Osteocyte (in vitro differentiated cells): ENCODE data around the gene AIF1L. TPM values are rescaled to one million over a fixed set of nuclear protein-coding genes. Genes with fewer than 3 reads are reported as not detected.

Experiments
- DNase-seq: peaks from one replicate; pipeline ENCODE4 v3.0.0; 2021; ENCODE audit warnings: mixed read lengths; ENCODE audit not compliant: unreplicated experiment; ENCODE audit errors: extremely low spot score
- H3K27ac Mint-ChIP-seq: one replicate; pipeline ENCODE4 v1.8.0; 2021; ENCODE audit warnings: mild to moderate bottlenecking, mixed read lengths; ENCODE audit not compliant: unreplicated experiment
- H3K27me3 Mint-ChIP-seq: one replicate; pipeline ENCODE4 v1.8.0; 2021; ENCODE audit warnings: mixed read lengths; ENCODE audit not compliant: unreplicated experiment
- H3K36me3 Mint-ChIP-seq: one replicate; pipeline ENCODE4 v1.8.0; 2021; ENCODE audit warnings: mixed read lengths; ENCODE audit not compliant: unreplicated experiment
- H3K4me1 Mint-ChIP-seq: one replicate; pipeline ENCODE4 v1.8.0; 2021; ENCODE audit warnings: mixed read lengths; ENCODE audit not compliant: unreplicated experiment
- H3K4me3 Mint-ChIP-seq: one replicate; pipeline ENCODE4 v1.8.0; 2021; ENCODE audit warnings: mild to moderate bottlenecking, moderate library complexity, mixed read lengths; ENCODE audit not compliant: unreplicated experiment
- H3K9me3 Mint-ChIP-seq: one replicate; pipeline ENCODE4 v1.8.0; 2021; ENCODE audit warnings: mixed read lengths; ENCODE audit not compliant: unreplicated experiment
- total RNA-seq: library from RNA; stranded (reverse); gene quantifications from 2 replicates; pipeline ENCODE4 v1.2.1, GENCODE V29; 2021
- TF ChIP-seq, protein P1 (sequence below): fragments of 200-600 bp; sonication (generic); IDR thresholded peaks from 2 replicates; pipeline ENCODE4 v1.5.0; 2021; ENCODE audit warnings: antibody characterized with exemption, mild to moderate bottlenecking, moderate library complexity

Gene AIF1L
- total RNA-seq, 1 donor from 2014 or later: 26.3 TPM

DNA sequence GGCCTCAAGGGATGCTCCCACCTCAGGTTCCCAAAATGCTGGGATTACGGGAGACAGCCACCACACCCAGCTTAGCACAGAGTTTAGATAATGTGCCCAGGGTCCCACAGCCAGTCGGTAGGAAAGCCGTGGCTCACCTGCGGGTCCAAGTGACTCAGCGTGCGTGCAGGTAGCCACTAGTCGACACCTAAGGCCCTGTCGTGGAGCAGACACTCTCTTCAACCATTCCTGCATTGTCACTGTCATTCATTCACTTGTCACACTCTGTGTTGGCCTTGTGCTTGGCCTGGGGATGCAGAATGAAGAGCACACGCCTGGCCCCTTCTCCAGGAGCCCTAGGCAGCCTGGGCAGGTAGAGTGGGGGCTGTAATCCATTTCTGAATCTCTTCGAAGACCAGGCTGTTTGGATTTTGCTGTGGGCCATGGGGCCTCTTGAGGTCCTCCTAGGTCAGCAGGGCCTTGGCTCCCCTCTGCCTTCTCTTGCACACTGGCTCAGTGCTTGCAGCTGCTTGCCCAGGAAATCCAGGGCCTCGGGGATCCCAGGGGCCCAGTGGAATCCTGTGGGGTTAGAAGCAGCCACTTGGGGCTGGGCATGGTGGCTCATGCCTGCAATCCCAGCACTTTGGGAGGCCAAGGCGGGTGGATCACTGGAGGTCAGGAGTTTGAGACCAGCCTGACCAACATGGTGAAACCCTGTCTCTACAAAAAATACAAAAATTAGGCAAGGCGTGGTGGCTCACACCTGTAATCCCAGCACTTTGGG, 6.1 kb upstream of the AIF1L start:
- Mint-ChIP-seq H3K36me3 (no peaks in the 10 kb centered on the region), H3K27me3 (peaks cover 3% of the 10 kb centered on the region), H3K9me3 (no peaks in the 10 kb centered on the region), H3K27ac (no peak overlapping the region), H3K4me3 (no peak overlapping the region), H3K4me1 (no peaks in the 10 kb centered on the region)
- TF ChIP-seq, protein P1, sequence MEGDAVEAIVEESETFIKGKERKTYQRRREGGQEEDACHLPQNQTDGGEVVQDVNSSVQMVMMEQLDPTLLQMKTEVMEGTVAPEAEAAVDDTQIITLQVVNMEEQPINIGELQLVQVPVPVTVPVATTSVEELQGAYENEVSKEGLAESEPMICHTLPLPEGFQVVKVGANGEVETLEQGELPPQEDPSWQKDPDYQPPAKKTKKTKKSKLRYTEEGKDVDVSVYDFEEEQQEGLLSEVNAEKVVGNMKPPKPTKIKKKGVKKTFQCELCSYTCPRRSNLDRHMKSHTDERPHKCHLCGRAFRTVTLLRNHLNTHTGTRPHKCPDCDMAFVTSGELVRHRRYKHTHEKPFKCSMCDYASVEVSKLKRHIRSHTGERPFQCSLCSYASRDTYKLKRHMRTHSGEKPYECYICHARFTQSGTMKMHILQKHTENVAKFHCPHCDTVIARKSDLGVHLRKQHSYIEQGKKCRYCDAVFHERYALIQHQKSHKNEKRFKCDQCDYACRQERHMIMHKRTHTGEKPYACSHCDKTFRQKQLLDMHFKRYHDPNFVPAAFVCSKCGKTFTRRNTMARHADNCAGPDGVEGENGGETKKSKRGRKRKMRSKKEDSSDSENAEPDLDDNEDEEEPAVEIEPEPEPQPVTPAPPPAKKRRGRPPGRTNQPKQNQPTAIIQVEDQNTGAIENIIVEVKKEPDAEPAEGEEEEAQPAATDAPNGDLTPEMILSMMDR: no peak
- DNase-seq: no peak

DNA sequence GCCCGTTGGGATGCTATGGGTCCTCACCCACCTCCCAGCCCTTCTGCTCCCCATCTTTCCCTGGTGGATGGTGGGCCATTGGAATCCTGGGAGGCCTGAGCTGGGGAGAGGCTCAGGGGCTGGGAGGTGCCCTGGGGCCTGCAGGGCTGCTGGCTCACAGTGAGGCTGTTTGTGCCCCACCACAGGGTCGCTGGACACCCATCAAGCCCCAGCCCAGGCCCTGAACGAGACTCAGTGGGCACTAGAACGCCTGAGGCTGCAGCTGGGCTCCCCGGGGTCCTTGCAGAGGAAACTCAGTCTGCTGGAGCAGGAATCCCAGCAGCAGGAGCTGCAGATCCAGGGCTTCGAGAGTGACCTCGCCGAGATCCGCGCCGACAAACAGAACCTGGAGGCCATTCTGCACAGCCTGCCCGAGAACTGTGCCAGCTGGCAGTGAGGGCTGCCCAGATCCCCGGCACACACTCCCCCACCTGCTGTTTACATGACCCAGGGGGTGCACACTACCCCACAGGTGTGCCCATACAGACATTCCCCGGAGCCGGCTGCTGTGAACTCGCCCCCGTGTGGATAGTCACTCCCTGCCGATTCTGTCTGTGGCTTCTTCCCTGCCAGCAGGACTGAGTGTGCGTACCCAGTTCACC, 4.9 kb upstream of the AIF1L start:
- Mint-ChIP-seq H3K27ac (no peak overlapping the region), H3K4me1 (peaks cover 5% of the 10 kb centered on the region), H3K36me3 (no peaks in the 10 kb centered on the region), H3K9me3 (no peaks in the 10 kb centered on the region), H3K4me3 (no peak overlapping the region), H3K27me3 (peaks cover 4% of the 10 kb centered on the region)
- no peak for DNase-seq
- TF ChIP-seq, protein P1: no peak

DNA sequence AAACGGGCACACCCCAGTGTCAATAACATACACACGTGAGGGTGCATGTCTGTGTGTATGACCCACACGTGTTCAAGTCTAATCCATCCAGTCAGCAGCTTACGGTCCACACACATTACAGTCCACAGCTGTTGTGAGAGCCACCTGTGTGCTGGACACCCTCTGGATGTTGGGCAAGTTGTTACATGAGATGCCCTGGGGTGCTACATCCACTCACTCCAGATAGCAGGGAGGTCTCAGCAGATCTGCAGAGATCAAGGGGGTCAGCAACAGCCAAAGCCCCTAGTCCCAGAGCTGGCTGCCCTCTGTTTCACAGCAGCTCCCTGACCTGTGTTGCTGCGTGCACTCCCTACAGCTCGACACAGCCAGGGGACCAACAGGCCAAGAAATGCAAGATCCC, 4.3 kb upstream of the AIF1L start:
- no peak overlapping the region for H3K27ac Mint-ChIP-seq
- TF ChIP-seq, protein P1: no peak
- no peak for DNase-seq
- H3K9me3 Mint-ChIP-seq: no peaks in the 10 kb centered on the region
- no peaks in the 10 kb centered on the region for H3K36me3 Mint-ChIP-seq
- H3K4me1 Mint-ChIP-seq: peaks cover 7% of the 10 kb centered on the region
- no peak overlapping the region for H3K4me3 Mint-ChIP-seq
- peaks cover 4% of the 10 kb centered on the region for H3K27me3 Mint-ChIP-seq

DNA sequence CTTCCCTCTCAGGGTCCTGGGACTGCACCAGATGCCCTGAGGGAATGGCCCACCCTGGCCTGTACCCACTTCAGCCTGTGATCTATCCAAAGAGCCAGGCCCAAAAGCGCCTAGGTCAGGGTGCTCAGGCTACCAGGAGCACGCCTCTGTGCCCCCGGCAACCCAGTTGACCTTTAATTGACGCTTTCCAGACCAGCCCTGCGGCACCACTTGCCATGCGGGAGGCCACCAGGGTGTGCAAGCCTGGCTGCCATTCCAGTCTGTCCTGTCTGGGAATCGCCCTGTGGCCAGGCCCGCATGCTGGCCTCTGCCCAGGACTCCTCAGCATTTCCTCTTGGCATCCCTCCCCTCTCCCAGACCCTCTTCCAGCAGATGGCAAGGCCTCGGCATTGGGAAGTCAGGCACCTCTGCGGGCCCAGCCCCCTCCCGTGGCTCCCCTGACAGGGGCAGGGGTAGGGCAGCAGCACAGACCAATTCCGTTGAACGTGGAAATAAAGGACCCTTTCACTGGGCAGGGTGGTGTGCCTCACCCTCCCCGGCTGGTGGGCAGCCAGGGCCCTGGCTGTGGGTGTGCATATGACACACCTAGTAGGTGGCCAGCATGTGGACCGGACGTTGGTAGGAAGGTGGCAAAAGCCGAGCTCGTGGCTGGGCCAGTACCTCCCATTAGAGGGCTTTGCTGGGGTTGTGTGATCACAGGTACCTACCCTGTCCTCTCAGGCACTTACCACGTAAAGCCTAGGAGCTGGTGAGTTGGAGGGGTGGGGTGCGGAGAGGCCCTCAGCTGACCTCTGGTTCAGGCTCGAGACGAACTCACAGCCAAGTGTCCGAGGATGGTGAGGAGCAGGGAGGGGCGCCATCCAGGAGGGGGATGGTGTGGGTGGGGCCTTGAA, 3.5 kb upstream of the AIF1L start:
- H3K36me3 Mint-ChIP-seq: no peaks in the 10 kb centered on the region
- peaks cover 4% of the 10 kb centered on the region for H3K27me3 Mint-ChIP-seq
- DNase-seq: no peak
- no peak overlapping the region for H3K4me3 Mint-ChIP-seq
- H3K9me3 Mint-ChIP-seq: no peaks in the 10 kb centered on the region
- TF ChIP-seq, protein P1: no peak
- H3K27ac Mint-ChIP-seq: no peak overlapping the region
- peaks cover 14% of the 10 kb centered on the region for H3K4me1 Mint-ChIP-seq

DNA sequence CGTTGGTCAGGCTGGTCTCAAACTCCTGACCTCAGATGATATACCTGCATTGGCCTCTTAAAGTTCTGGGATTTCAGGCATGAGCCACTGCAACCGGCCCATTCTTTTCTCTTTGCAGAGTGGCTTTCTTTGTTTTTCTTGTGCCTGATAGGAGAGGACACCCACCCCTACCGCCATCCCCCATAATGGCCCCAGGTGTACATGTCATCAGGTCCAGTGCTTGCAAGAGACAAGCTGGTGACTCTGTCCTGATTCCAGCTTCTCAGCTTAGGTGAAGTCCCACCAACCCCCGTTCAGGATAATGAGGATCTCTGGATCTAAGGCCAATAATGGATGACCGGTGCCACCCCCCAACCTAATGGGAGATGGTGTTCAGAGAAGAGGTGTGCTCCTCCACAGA, 2.3 kb upstream of the AIF1L start:
- TF ChIP-seq, protein P1: no peak
- no peaks in the 10 kb centered on the region for H3K9me3 Mint-ChIP-seq
- no peak overlapping the region for H3K27ac Mint-ChIP-seq
- no peaks in the 10 kb centered on the region for H3K36me3 Mint-ChIP-seq
- DNase-seq: no peak
- H3K4me1 Mint-ChIP-seq: peaks cover 25% of the 10 kb centered on the region
- peaks cover 4% of the 10 kb centered on the region for H3K27me3 Mint-ChIP-seq
- no peak overlapping the region for H3K4me3 Mint-ChIP-seq
